ENCODE measurements around the gene PINK1. TPM values are rescaled to one million over a fixed set of nuclear protein-coding genes. Genes with fewer than 3 reads are reported as not detected.

Gene PINK1
- total RNA-seq, 1 donor from 2014 or later = 44.3 TPM

DNA sequence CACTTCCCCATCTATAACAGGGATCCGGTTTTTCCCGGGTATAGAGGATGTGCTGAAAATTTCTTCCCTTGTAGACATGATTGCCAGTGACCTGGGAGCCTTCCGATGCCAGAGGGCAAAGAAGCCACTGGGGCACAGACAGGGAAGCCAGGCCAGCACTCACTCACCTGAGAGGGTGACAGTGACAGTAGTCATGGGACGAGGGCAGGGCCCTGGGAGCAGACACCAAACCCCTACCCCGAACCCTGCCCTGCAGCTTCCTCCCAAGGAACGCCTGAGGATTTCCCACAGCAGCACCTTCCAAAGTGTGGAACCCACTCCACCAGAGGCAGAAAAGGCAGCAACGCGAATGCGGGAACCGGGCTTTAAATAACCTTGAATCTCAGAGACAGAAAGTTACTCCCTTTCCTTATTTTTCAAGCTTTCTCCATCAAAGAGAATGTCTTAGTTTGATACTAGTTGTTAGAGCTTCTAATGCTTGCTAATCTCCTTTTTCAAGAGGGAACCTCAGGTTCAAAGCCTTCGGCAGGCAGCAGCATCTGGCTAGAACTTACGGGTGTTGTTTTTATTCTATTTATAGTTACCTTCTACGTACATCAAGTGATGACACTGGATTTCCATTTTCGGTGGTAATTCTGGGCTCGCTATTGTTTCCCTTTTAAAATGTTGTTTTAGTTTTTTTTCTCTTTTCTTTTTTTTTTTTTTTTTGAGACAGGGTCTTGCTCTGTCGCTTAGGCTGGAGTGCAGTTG, 25.1 kb downstream of the PINK1 start:
- no peak for DNase-seq (ENCODE audit: low read depth)
- TF ChIP-seq, protein P1, sequence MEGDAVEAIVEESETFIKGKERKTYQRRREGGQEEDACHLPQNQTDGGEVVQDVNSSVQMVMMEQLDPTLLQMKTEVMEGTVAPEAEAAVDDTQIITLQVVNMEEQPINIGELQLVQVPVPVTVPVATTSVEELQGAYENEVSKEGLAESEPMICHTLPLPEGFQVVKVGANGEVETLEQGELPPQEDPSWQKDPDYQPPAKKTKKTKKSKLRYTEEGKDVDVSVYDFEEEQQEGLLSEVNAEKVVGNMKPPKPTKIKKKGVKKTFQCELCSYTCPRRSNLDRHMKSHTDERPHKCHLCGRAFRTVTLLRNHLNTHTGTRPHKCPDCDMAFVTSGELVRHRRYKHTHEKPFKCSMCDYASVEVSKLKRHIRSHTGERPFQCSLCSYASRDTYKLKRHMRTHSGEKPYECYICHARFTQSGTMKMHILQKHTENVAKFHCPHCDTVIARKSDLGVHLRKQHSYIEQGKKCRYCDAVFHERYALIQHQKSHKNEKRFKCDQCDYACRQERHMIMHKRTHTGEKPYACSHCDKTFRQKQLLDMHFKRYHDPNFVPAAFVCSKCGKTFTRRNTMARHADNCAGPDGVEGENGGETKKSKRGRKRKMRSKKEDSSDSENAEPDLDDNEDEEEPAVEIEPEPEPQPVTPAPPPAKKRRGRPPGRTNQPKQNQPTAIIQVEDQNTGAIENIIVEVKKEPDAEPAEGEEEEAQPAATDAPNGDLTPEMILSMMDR (conservative IDR thresholded peaks at IDR 0.05; ENCODE audit: low read depth, low read length) = no peak
- H3K4me3 ChIP-seq (ENCODE audit: low read depth, low read length) = no peak overlapping the region

DNA sequence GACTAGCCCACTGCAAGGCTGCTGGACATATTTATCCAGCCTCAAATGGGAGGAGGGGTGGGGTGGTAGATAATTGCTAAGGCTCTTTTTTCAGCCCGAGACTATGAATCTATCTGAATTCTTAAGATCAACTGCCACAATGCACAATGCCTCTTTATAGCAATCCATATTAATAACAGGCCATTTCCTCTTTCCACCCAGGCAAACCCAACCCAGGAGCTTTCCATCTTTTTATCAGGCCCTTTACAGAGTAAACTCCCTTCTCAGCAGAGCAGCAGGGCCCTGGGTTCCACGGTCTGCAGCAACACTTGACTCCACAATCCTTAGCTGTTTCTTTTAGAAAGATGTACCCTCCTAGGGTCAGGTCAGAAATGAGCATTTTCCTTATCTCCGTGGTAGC, 27.1 kb downstream of the PINK1 start:
- TF ChIP-seq, protein P1 (conservative IDR thresholded peaks at IDR 0.05; ENCODE audit: low read depth, low read length) = no peak
- no peak for DNase-seq (ENCODE audit: low read depth)
- peak overlapping the region; percentile 99 for H3K4me3 ChIP-seq (ENCODE audit: low read depth, low read length)

DNA sequence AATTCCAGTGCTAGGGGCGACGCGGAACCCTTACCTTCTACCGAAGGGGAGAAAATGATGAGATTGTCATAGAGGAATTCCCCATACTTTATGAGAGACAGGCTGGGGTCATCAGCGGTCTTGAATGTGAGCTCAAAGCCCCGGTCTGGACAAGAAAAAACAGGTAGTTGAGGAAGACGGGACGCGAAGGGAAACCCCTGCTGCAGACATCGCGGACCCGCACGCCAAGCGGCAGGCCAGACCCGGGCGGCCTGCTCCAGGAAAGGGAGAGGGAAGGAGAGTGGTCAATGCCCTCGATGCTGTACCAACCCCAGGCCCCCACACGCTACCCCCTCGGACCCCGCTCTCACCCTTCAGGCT, 27.6 kb downstream of the PINK1 start:
- no peak for DNase-seq (ENCODE audit: low read depth)
- peak overlapping the region; percentile 99 for H3K4me3 ChIP-seq (ENCODE audit: low read depth, low read length)
- TF ChIP-seq, protein P1 (conservative IDR thresholded peaks at IDR 0.05; ENCODE audit: low read depth, low read length) = no peak

DNA sequence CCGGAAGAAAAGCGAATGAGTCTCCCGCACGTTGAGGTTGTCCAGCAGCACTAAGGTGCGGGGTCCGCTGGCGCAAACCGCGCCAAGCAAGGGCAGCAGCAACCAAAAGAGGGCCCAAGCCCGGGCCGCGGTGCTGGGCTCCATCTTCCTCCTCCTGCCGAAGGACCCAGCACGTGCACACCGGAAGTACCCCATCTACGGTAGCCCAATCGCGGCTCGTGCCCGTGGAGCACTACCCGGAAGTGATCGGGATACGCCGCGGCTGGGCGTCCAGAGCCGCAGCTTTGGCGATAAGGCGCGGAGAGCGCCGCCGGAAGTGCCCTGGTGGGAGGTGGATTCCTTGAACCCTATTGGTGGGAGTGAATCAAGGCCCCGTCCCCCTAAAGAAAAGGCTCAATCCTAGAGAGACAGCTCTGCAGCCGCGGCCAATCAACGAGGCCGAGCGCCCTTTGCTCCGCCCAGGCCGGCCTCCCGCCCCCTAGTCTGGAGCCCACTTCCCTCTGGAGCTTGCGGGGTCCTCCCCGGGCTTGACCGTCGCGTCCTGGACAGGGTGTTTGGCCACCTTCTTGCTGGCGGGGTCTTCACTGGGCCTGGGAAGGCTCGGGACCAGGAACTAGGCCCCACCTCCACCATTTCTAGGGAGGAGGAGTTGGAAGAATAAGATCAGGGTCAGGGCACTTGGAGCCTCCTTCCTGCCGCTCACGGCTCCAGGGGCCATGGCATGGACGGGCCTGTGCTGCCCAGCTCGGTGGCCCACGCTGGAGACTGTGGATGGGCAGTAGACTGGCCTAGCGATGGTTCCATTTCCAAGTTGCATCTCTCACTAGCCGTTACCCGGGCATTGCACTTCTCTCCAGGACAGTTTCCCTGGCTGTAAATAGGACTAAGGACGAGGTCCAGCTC, 28.2 kb downstream of the PINK1 start, which contains the start of gene DDOST:
TSS of gene DDOST (minus strand) at position 163 of the 903 bp plus-strand sequence. CDS start at position 144, 19 bp downstream.
- TF ChIP-seq, protein P1 (conservative IDR thresholded peaks at IDR 0.05; ENCODE audit: low read depth, low read length) = peak; percentile 44
- H3K4me3 ChIP-seq (ENCODE audit: low read depth, low read length) = peak within 1 kb of the TSS; percentile 99
- DNase-seq (ENCODE audit: low read depth) = peak; percentile 82

DNA sequence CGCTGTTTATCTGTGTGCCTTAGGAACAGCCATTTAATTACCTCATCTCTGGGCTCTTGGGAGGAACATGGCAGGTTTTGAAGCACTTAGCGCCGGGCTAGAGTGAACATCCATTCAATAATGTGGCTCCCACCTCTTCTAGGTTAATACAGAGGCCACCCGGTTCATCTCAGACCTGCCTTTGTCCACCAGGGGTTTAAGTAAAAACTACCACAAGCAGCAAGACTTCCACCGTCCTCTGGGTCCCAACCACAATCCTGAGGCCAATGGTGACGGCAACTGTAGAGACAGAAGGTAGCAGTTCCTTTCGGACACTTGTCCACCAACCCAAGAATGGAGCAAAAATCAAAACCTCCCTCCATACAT, 28.8 kb downstream of the PINK1 start:
- H3K4me3 ChIP-seq (ENCODE audit: low read depth, low read length) = peak overlapping the region; percentile 99
- no peak for DNase-seq (ENCODE audit: low read depth)
- TF ChIP-seq, protein P1 (conservative IDR thresholded peaks at IDR 0.05; ENCODE audit: low read depth, low read length) = no peak

DNA sequence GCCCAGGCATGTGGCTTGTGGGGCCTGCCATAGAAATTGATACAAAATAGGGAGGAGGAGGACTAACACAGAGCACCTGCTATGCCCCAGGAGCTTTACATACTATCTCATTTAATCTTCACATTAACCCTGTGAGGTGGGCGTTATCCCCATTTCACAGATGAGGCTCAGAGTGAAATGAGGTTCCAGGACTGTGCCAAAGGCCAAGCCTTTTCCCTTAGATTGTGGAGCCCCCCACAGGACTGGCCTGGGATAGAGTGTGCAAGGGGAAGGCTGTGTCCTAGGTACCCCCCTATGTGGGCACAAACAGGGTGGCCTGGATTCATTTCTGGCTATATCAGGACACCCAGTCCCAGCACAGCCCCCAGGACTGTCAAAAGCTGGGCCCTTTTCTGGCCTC, 30.1 kb downstream of the PINK1 start:
- no peak for DNase-seq (ENCODE audit: low read depth)
- no peak overlapping the region for H3K4me3 ChIP-seq (ENCODE audit: low read depth, low read length)
- TF ChIP-seq, protein P1 (conservative IDR thresholded peaks at IDR 0.05; ENCODE audit: low read depth, low read length) = no peak
